HFF-Myc (cell line): ENCODE data around the gene MLKL.
A peak's percentile ranks its signal among the peaks of the same experiment; 100 is the strongest.
"Not testable (repeated sequence)": the region's sequence is repeated elsewhere in the genome, so short reads cannot be mapped to it uniquely, and the experiment has no call there.

Experiments
- DNase-seq: peaks from one replicate; pipeline ENCODE4 v3.0.0-alpha.2; 2011; ENCODE audit warnings: low read depth; ENCODE audit errors: extremely low read depth
- H3K4me3 ChIP-seq: replicated peaks from 2 replicates; pipeline ENCODE4 v1.5.1; 2011; ENCODE audit warnings: low read depth, mild to moderate bottlenecking, control low read depth, low read length
- TF ChIP-seq, protein P1 (sequence below): IDR thresholded peaks from 2 replicates; pipeline ENCODE4 v1.5.1; 2012; ENCODE audit warnings: mild to moderate bottlenecking, low read depth, low read length, control low read depth; ENCODE audit errors: missing control alignments

MLKL gene

DNA sequence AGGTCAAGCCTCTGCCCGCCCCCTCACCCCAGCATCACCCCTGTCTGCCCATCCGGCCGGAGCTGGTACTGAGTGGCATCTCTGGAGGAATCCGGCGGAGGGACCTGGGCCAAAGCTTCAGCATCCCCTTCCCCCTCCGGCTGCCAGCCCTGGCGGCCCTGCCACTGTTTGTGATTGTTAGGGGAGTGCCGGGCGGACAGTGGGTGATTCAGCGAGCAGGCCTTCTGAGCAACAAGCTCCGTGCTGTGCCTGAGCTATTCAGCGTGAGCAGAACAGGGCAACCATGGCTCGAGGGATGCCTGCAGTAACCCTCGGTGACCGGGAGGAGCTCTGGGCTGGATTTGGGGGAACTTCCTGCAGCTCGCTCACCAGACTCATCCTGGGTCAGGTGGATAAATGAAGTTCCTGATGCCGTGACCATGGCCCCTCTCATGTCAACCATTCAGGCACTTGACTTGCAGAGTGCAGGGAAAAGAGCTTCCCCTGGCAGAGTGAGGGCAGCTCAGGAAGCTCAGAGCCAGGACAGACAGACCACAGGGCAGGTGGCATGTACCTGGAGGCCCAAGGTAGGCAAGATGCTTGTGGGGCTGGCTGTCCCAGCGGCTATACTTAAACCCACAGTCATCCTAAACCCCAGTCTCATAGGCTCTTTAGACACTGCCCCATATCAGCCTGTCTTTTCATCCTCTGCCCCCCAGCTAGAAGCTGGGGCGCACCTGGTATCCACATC is 24.3 kb upstream of the MLKL start:
- DNase-seq: no peak
- TF ChIP-seq, protein P1, sequence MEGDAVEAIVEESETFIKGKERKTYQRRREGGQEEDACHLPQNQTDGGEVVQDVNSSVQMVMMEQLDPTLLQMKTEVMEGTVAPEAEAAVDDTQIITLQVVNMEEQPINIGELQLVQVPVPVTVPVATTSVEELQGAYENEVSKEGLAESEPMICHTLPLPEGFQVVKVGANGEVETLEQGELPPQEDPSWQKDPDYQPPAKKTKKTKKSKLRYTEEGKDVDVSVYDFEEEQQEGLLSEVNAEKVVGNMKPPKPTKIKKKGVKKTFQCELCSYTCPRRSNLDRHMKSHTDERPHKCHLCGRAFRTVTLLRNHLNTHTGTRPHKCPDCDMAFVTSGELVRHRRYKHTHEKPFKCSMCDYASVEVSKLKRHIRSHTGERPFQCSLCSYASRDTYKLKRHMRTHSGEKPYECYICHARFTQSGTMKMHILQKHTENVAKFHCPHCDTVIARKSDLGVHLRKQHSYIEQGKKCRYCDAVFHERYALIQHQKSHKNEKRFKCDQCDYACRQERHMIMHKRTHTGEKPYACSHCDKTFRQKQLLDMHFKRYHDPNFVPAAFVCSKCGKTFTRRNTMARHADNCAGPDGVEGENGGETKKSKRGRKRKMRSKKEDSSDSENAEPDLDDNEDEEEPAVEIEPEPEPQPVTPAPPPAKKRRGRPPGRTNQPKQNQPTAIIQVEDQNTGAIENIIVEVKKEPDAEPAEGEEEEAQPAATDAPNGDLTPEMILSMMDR: peak; percentile 20
- H3K4me3 ChIP-seq: no peak overlapping the region

DNA sequence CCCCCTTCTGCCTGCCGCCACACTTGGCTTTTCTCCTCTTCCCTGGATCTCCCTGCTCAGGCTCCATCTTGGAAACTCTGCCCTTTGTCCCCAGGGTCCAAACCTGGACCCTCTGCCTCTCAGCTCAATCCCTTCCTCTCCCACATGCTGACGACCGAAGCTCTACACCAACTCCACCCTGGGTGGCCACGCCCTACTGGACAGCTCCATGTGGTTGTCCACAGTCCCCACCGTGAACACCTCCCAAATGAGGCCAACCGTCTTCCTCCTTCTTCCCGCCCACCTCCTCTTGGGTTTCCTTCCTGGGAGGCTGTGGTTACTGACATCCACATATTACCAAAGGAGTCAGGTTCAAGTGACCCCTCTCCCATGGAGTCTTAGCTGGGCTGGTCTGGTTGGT is 22.6 kb upstream of the MLKL start:
- H3K4me3 ChIP-seq: no peak overlapping the region
- DNase-seq: no peak
- TF ChIP-seq, protein P1: no peak

DNA sequence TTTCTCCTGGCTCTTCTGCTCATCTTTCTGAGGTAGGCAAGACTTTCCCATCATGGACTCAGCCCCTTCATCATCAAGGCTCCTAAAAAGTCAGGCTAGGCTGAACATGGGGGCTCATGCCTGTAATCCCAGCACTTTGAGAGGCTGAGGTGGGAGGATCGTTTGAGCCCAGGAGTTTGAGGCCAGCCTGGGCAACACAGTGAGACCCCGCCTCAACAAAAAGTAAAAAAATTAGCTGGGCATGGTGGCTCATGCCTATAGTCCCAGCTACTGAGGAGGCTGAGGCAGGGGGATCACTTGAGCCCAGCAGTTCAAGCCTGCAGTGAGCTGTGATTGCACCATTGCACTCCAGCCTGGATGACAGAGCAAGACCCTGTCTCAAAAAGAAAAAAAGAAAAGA is 21.5 kb upstream of the MLKL start:
- H3K4me3 ChIP-seq, DNase-seq: not testable (repeated sequence)

DNA sequence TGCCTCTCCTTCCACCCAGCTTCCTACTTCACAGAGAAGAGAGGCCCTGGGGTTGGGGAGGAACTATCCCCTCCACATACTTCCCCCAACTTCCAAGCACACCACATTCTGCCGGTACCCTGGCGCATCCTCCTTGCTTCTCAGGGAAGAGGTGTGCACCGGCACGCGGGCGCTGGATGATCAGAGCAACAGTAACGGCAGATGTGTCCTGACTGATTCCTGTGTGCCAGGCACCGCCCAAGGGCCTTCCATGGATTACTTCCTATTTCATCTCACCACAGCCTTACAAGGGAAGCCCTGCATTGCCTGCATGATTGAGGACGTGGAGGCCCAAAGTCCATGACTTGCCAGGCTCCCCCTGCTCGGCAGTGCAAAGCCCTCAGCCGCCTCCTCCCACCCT is 21.1 kb upstream of the MLKL start:
- DNase-seq: no peak
- no peak overlapping the region for H3K4me3 ChIP-seq
- TF ChIP-seq, protein P1: no peak

DNA sequence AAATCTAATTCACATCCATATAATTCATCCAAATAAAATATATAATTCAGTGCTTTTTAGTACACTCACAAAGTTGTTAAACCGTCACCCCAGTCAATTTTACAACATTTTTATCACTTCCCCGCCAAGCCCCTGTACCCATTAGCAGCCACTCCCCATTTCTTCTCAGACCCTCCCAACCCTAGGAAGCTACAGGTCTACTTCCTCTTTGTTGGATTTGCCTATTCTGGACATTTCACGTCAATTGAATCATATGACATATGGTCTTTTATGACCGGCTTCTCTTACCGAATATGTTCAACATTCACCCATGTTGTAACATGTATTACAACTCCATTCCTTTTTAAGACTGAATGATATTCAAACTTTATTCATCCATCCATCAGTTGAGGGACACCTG is 19.9 kb upstream of the MLKL start:
- TF ChIP-seq, protein P1: no peak
- no peak for DNase-seq
- no peak overlapping the region for H3K4me3 ChIP-seq

DNA sequence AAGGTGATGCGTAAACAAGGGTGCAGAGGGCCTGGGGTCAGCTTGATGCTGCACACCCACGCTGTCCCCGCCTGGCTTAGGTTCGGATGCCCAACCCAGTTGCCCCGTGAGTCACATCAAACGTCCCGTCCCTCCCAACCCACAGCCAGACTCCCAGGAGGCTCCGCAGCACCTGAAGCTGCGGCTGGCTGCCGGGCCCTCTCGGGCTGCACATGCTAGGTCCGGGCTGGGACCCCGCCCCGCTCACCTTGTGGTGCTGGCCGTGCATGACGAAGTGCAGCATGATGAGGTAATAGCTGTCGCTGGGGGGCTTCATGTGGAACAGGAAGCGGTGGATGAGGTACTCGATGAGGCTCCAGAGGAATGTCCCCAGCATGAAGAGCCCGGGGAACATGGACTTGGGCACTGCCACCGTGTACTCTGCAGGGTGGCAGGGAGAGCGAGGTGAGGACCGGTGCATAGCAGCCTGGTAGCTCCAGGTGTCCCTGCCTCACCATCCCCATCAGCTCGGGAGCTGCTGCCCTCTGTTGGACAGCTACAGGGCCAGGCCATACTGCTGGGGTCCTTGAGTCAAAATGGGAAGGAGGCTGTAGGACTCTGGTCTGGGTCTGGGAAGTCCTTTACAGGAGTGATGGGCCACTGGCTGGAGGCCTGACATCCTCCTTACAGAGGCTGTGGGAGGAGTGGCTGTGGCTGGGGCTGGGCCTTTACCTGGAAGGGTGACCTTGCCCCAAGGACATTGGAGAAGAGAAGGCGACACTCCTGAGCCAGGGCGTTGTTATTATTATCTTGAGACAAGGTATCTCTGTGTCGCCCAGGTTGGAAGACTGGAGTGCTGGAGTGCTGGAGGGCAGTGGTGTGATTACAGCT is 18.3 kb upstream of the MLKL start:
- TF ChIP-seq, protein P1: no peak
- DNase-seq: no peak
- no peak overlapping the region for H3K4me3 ChIP-seq

DNA sequence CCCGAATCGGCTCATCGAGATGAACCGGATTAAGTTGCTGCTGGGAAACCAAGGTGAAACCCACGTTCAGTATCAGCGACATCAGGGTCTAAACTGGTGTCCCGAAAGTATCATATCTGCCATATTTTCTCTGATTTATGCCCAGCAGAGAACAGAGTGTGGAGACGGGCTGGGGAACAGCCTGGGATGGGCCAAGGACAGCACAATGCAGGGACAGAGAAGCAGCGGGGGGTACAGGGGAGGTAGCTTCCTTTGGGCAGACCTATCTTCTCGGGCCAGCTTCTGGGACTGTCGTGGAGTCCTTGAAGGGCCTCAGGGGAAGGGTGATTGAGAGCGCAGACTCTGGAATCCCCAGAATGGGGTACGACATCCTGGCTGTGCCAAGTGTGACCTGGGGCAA is 17.5 kb upstream of the MLKL start:
- H3K4me3 ChIP-seq: no peak overlapping the region
- no peak for DNase-seq
- TF ChIP-seq, protein P1: no peak
